A673 (cell line): ENCODE measurements around the gene SETD4.

ENCODE experiments used
- CTCF ChIP-seq: fragments of 300-800, 200-600 bp; sonication (generic); conservative IDR thresholded peaks from 2 replicates; pipeline ENCODE4 v1.5.1; 2017; ENCODE audit warnings: low read depth, mild to moderate bottlenecking, antibody characterized with exemption, low read length, moderate library complexity, mixed read lengths
- EZH2 ChIP-seq: fragments of 200-600 bp; sonication (generic); IDR thresholded peaks from 2 replicates; pipeline ENCODE4 v1.6.1; 2017; ENCODE audit warnings: borderline replicate concordance, low read depth, mild to moderate bottlenecking, mixed read lengths, antibody characterized with exemption, low read length; ENCODE audit not compliant: poor library complexity, severe bottlenecking

DNA sequence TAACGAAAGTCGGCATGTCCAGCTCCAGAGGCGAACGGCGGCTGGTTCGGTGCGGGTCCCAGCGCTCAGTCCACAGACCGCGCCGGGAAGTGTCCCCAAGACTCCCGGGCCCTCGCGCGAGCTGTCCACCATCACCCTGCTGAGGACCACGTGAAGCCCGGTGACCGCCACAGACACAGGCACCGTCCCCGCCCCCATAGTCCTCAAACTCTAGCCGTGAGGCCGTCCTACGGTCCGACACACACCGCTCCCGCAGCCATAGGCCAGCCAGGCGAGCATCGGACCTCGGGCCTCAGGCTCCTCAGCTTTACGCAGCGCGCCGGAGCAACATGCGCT lies 535 bp downstream of the SETD4 start:
- TF ChIP-seq EZH2 (no peak), CTCF (no peak)
